ENCODE measurements around the gene KMO.

GRCh38 chr1:241636291-241636690 is 104.1 kb downstream of the KMO start:
- TF ChIP-seq POLR2AphosphoS5 (IDR thresholded peaks at IDR 0.05; ENCODE audit: low read depth): no peak
- TF ChIP-seq CTCF (IDR thresholded peaks at IDR 0.05; ENCODE audit: insufficient read depth, low read length): no peak
